Tibial nerve (tissue), 4 donors: ENCODE results near the gene DIP2C.

Experiments
- EP300 ChIP-seq, 2 donors: sonication (generic); formaldehyde crosslinking; IDR thresholded peaks; one replicate each; pipeline ENCODE4 v1.6.1; 2017; ENCODE audit warnings: antibody characterized with exemption in 2 of 2, mild to moderate bottlenecking in 1 of 2
- POLR2A ChIP-seq, 2 donors: fragments of 450-650 bp; IDR thresholded peaks; one replicate each; pipeline ENCODE4 v1.6.1; 2017; ENCODE audit warnings: antibody characterized with exemption in 2 of 2, mild to moderate bottlenecking in 2 of 2, moderate library complexity in 2 of 2
- TF ChIP-seq, protein P1 (sequence below), 5 experiments: fragments of 200-600 bp in 3 of 5; fragments of 450-650 bp in 2 of 5; sonication (generic) in 3 of 5; IDR thresholded peaks; one replicate each; pipeline ENCODE4 v1.5.1; 2016 to 2019; ENCODE audit warnings: antibody characterized with exemption in 5 of 5, mild to moderate bottlenecking in 3 of 5, moderate library complexity in 2 of 5

DNA sequence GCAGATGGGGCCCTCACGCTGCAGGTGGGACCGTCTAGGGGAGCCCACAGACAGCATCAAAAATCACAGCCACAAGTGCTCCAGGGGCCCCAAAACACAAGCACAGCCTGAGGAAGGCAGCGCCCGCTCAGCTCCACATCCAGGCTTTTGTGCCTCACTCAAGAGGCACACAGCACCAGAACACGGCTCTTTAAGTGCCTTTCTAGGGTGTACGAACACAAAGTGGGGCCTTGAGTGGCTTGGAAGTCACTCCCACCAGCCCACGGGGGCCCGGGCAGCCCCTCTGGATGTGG is 65.2 kb downstream of the DIP2C start:
- TF ChIP-seq POLR2A (IDR thresholded peaks at IDR 0.05): no peak
- TF ChIP-seq, protein P1, sequence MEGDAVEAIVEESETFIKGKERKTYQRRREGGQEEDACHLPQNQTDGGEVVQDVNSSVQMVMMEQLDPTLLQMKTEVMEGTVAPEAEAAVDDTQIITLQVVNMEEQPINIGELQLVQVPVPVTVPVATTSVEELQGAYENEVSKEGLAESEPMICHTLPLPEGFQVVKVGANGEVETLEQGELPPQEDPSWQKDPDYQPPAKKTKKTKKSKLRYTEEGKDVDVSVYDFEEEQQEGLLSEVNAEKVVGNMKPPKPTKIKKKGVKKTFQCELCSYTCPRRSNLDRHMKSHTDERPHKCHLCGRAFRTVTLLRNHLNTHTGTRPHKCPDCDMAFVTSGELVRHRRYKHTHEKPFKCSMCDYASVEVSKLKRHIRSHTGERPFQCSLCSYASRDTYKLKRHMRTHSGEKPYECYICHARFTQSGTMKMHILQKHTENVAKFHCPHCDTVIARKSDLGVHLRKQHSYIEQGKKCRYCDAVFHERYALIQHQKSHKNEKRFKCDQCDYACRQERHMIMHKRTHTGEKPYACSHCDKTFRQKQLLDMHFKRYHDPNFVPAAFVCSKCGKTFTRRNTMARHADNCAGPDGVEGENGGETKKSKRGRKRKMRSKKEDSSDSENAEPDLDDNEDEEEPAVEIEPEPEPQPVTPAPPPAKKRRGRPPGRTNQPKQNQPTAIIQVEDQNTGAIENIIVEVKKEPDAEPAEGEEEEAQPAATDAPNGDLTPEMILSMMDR (IDR thresholded peaks at IDR 0.05): no peak
- TF ChIP-seq EP300 (IDR thresholded peaks at IDR 0.05): no peak
